Upper lobe of left lung (tissue), 6 donors: ENCODE measurements around the gene MVK. TPM values are rescaled to one million over a fixed set of nuclear protein-coding genes. Genes with fewer than 3 reads are reported as not detected.
A peak's percentile ranks its signal among the peaks of the same experiment; 100 is the strongest.

ENCODE experiments used
- ATAC-seq, 2 donors: fragments of 200-7000 bp; cut with Tn5 transposase; one replicate each; pipeline ENCODE4 v1.9.1; 2022; ENCODE audit warnings: mild to moderate bottlenecking in 2 of 2, moderate library complexity in 2 of 2; ENCODE audit not compliant: low FRiP score in 2 of 2
- DNase-seq, 2 donors: peaks; one replicate each; pipeline ENCODE4 v3.0.0-alpha.2; 2019 to 2020
- H3K27ac ChIP-seq, 4 donors: fragments of 200-600 bp; sonication (generic); one replicate each; pipeline ENCODE4 v1.5.1; 2016 to 2019
- H3K27me3 ChIP-seq, 4 donors: fragments of 200-600 bp; sonication (generic); one replicate each; pipeline ENCODE4 v1.5.1; 2017 to 2019
- H3K36me3 ChIP-seq, 4 donors: fragments of 200-600 bp; sonication (generic); one replicate each; pipeline ENCODE4 v1.5.1; 2016 to 2019
- H3K4me1 ChIP-seq, 4 donors: fragments of 200-600 bp; sonication (generic); one replicate each; pipeline ENCODE4 v1.5.1; 2018 to 2019
- H3K4me3 ChIP-seq, 4 donors: fragments of 200-600 bp; sonication (generic); one replicate each; pipeline ENCODE4 v1.5.1; 2017 to 2019; ENCODE audit warnings: mild to moderate bottlenecking in 2 of 4, moderate library complexity in 1 of 4
- H3K9me3 ChIP-seq, 4 donors: fragments of 200-600 bp; sonication (generic); one replicate each; pipeline ENCODE4 v1.5.1; 2018 to 2019
- CTCF ChIP-seq, 6 experiments: fragments of 450-650 bp in 4 of 6; fragments of 200-600 bp in 2 of 6; sonication (generic) in 2 of 6; IDR thresholded peaks; one replicate each; pipeline ENCODE4 v1.5.1; 2016 to 2019; ENCODE audit warnings: antibody characterized with exemption in 6 of 6
- EP300 ChIP-seq, 4 donors: sonication (generic); formaldehyde crosslinking; IDR thresholded peaks; one replicate each; pipeline ENCODE4 v1.5.1; 2017; ENCODE audit warnings: antibody characterized with exemption in 4 of 4, control low read depth in 2 of 4
- POLR2A ChIP-seq, 4 donors: fragments of 450-650 bp; IDR thresholded peaks; one replicate each; pipeline ENCODE4 v1.5.1; 2016 to 2017; ENCODE audit warnings: antibody characterized with exemption in 4 of 4, mild to moderate bottlenecking in 2 of 4
- POLR2AphosphoS5 ChIP-seq, 2 donors: sonication (generic); formaldehyde crosslinking; IDR thresholded peaks; one replicate each; pipeline ENCODE4 v1.5.1; 2017; ENCODE audit warnings: antibody characterized with exemption in 2 of 2
- WGBS, 2 donors: methylation state at CpG; one replicate each; pipeline ENCODE4 v1.1.5; 2017 to 2018; 5-methylcytosine and 5-hydroxymethylcytosine counted together
- total RNA-seq, 6 donors: library from RNA; depleted of rRNA in 4 of 6; stranded (reverse); fragments of >200 nt in 4 of 6; gene quantifications; one replicate each; pipeline versions ENCODE4 v1.1.0 to v1.2.1, GENCODE V29; 2016 to 2021
- donor health status: DM: no; HTN: no; CAD: no; lungs with moderate emphysema.
- donor health status: DM: no; HTN: yes; CAD: no; lungs with severe emphysema.

The MVK gene
- total RNA-seq, 6 donors from 2014 or later = 22.2 to 56.2 (median 41.5) TPM

DNA sequence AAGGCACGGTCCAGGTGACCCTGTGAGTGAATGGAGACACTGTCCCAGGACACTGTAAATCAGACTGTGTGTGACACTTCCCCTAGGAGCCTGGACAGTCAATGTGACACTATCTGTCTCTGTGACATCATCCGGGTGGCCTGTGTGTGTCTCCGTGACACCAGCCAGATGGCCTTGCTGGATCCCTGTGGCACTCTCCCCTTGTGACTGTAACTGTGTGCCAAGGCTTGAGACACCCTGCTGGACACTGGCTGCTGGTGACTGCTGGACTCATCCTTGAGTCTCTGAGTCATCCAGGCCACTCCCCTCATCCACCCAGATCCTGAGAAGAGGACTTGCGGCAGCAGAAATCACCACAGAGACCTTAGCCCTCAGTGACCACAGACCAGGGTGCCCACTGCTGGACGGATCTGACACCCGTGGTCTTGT, 51.6 kb downstream of the MVK start:
- Histone ChIP-seq H3K4me3 (no peak overlapping the region), H3K27me3 (no peaks in the 10 kb centered on the region), H3K27ac (no peak overlapping the region), H3K36me3 (no peaks in the 10 kb centered on the region), H3K4me1 (no peaks in the 10 kb centered on the region), H3K9me3 (no peaks in the 10 kb centered on the region)
- TF ChIP-seq POLR2AphosphoS5 (IDR thresholded peaks at IDR 0.05) (no peak), POLR2A (IDR thresholded peaks at IDR 0.05) (no peak), CTCF (IDR thresholded peaks at IDR 0.05) (no peak), EP300 (IDR thresholded peaks at IDR 0.05) (no peak)
- 79 to 96% methylated on average over 3 to 6 of the region's 6 CpGs for WGBS, 2 donors
- DNase-seq = no peak
- ATAC-seq = peak in 1 of 2 donors; percentile 54

DNA sequence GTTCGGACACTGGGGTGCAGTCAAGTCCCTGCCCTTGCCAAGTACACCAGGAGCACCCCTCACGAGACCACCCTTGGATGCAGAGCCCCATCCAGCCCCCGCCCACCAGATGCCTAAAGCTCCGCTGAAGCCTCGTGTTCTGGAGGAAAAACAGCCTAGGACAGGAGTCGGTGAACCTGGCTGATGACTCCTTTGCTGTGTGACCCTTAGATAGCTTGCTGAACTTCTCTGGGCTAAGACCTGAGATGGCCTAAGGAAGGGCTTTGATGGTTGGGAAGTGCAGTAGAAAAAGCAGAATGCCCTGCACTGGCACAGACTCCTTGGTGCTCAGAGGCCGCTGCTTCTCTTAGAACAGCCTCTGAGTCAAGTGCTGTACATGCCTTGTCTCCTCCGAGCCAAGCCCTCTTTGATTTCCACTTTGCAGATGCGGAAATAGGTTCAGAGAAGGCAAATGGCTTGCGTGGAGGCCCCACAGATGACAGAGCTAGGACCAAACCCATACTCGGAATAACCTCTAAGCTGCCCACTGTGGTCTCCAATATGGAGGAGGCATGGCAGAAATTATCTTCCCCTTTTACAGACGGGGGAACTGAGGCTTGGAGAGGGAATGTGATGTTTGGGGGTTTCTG, 52.3 kb downstream of the MVK start:
- Histone ChIP-seq H3K36me3 (no peaks in the 10 kb centered on the region), H3K27ac (no peak overlapping the region), H3K4me1 (no peaks in the 10 kb centered on the region), H3K4me3 (no peak overlapping the region), H3K9me3 (no peaks in the 10 kb centered on the region), H3K27me3 (no peaks in the 10 kb centered on the region)
- TF ChIP-seq EP300 (IDR thresholded peaks at IDR 0.05) (no peak), CTCF (IDR thresholded peaks at IDR 0.05) (no peak), POLR2AphosphoS5 (IDR thresholded peaks at IDR 0.05) (no peak), POLR2A (IDR thresholded peaks at IDR 0.05) (no peak)
- ATAC-seq (no peak), DNase-seq (no peak)
- WGBS, 2 donors = 73 to 77% methylated on average over 7 to 12 of the region's 12 CpGs

- Histone ChIP-seq H3K27me3 (no peaks in the 10 kb centered on the region), H3K4me3 (no peak overlapping the region), H3K36me3 (no peaks in the 10 kb centered on the region), H3K9me3 (no peaks in the 10 kb centered on the region), H3K4me1 (no peaks in the 10 kb centered on the region), H3K27ac (no peak overlapping the region)
- DNase-seq (no peak), ATAC-seq (no peak)
- WGBS, 2 donors = 63 to 87% methylated on average over 3 of the region's 7 CpGs
- no peak for TF ChIP-seq POLR2A (IDR thresholded peaks at IDR 0.05)
- no peak for TF ChIP-seq EP300 (IDR thresholded peaks at IDR 0.05)
- TF ChIP-seq POLR2AphosphoS5 (IDR thresholded peaks at IDR 0.05) = no peak
- no peak for TF ChIP-seq CTCF (IDR thresholded peaks at IDR 0.05)
Observed at GRCh38 chr12:109626378-109627115, 53.0 kb downstream of the MVK start.

DNA sequence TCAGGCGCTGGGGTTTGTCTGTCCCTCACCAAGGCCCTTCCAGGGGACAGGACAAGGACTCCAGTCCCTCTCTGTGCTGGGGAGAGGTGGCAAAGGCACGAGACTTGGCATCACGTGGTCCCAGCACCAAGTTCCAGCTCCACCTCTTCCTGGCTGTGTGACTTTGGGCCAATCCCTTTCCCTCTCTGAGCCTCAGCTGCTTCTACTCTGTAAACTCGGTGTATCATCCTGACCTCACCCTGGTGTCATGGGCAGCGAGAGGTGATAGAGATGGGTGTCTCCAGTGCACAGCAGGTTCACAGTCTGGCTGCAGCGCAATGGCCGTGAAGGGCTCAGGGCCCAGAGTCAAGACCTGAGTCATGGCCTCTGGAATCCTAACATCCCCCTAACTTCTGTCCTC, 54.0 kb downstream of the MVK start:
- Histone ChIP-seq H3K9me3 (no peaks in the 10 kb centered on the region), H3K36me3 (no peaks in the 10 kb centered on the region), H3K27ac (no peak overlapping the region), H3K27me3 (no peaks in the 10 kb centered on the region), H3K4me3 (no peak overlapping the region), H3K4me1 (no peaks in the 10 kb centered on the region)
- 36 to 66% methylated on average over 6 to 7 of the region's 7 CpGs for WGBS, 2 donors
- DNase-seq (no peak), ATAC-seq (no peak)
- TF ChIP-seq EP300 (IDR thresholded peaks at IDR 0.05) (no peak), CTCF (IDR thresholded peaks at IDR 0.05) (no peak), POLR2AphosphoS5 (IDR thresholded peaks at IDR 0.05) (no peak), POLR2A (IDR thresholded peaks at IDR 0.05) (no peak)
